ENCODE measurements around the gene UBAP2L.

UBAP2L gene

GRCh38 chr1:154182344-154183045 is 38.3 kb upstream of the UBAP2L start:
- no peak overlapping the region for H3K27ac ChIP-seq (ENCODE audit: low read length)
- no peak for DNase-seq (ENCODE audit: low read depth, low spot score)
- no peaks in the 10 kb centered on the region for H3K36me3 ChIP-seq (ENCODE audit: control insufficient read depth, insufficient read depth, low read length)
- no CpG with 5 or more reads among the region's 35 CpGs for WGBS (ENCODE audit: insufficient coverage, insufficient read length)
- no peaks in the 10 kb centered on the region for H3K27me3 ChIP-seq (ENCODE audit: control insufficient read depth, insufficient read depth, low read length)
- H3K4me3 ChIP-seq (ENCODE audit: low read length): peak overlapping the region; percentile 86
- no peaks in the 10 kb centered on the region for H3K4me1 ChIP-seq (ENCODE audit: control insufficient read depth, insufficient read depth, low read length)
- H3K9me3 ChIP-seq (ENCODE audit: control insufficient read depth, insufficient read depth, low read length): no peaks in the 10 kb centered on the region

GRCh38 chr1:154183046-154183915 is 37.5 kb upstream of the UBAP2L start:
- H3K9me3 ChIP-seq (ENCODE audit: control insufficient read depth, insufficient read depth, low read length): no peaks in the 10 kb centered on the region
- H3K4me1 ChIP-seq (ENCODE audit: control insufficient read depth, insufficient read depth, low read length): no peaks in the 10 kb centered on the region
- peak overlapping the region; percentile 86 for H3K4me3 ChIP-seq (ENCODE audit: low read length)
- no peak overlapping the region for H3K27ac ChIP-seq (ENCODE audit: low read length)
- WGBS (ENCODE audit: insufficient coverage, insufficient read length): no CpG with 5 or more reads among the region's 41 CpGs
- DNase-seq (ENCODE audit: low read depth, low spot score): peak; percentile 97
- no peaks in the 10 kb centered on the region for H3K27me3 ChIP-seq (ENCODE audit: control insufficient read depth, insufficient read depth, low read length)
- no peaks in the 10 kb centered on the region for H3K36me3 ChIP-seq (ENCODE audit: control insufficient read depth, insufficient read depth, low read length)

- H3K9me3 ChIP-seq (ENCODE audit: control insufficient read depth, insufficient read depth, low read length): no peaks in the 10 kb centered on the region
- H3K27me3 ChIP-seq (ENCODE audit: control insufficient read depth, insufficient read depth, low read length): no peaks in the 10 kb centered on the region
- H3K27ac ChIP-seq (ENCODE audit: low read length): no peak overlapping the region
- no peaks in the 10 kb centered on the region for H3K4me1 ChIP-seq (ENCODE audit: control insufficient read depth, insufficient read depth, low read length)
- no peaks in the 10 kb centered on the region for H3K36me3 ChIP-seq (ENCODE audit: control insufficient read depth, insufficient read depth, low read length)
- WGBS (ENCODE audit: insufficient coverage, insufficient read length): no CpG with 5 or more reads among the region's 1 CpG
- peak; percentile 77 for DNase-seq (ENCODE audit: low read depth, low spot score)
- no peak overlapping the region for H3K4me3 ChIP-seq (ENCODE audit: low read length)
Observed at GRCh38 chr1:154186177-154186576, 34.6 kb upstream of the UBAP2L start.

- Histone ChIP-seq H3K27ac (ENCODE audit: low read length) (peak overlapping the region; percentile 84), H3K27me3 (ENCODE audit: control insufficient read depth, insufficient read depth, low read length) (no peaks in the 10 kb centered on the region), H3K36me3 (ENCODE audit: control insufficient read depth, insufficient read depth, low read length) (no peaks in the 10 kb centered on the region), H3K9me3 (ENCODE audit: control insufficient read depth, insufficient read depth, low read length) (no peaks in the 10 kb centered on the region), H3K4me1 (ENCODE audit: control insufficient read depth, insufficient read depth, low read length) (no peaks in the 10 kb centered on the region), H3K4me3 (ENCODE audit: low read length) (no peak overlapping the region)
- WGBS (ENCODE audit: insufficient coverage, insufficient read length): no CpG with 5 or more reads among the region's 2 CpGs
- DNase-seq (ENCODE audit: low read depth, low spot score): no peak
Observed at GRCh38 chr1:154186852-154187501, 33.8 kb upstream of the UBAP2L start.

- DNase-seq (ENCODE audit: low read depth, low spot score): no peak
- H3K4me1 ChIP-seq (ENCODE audit: control insufficient read depth, insufficient read depth, low read length): no peaks in the 10 kb centered on the region
- no peaks in the 10 kb centered on the region for H3K27me3 ChIP-seq (ENCODE audit: control insufficient read depth, insufficient read depth, low read length)
- no peaks in the 10 kb centered on the region for H3K9me3 ChIP-seq (ENCODE audit: control insufficient read depth, insufficient read depth, low read length)
- H3K36me3 ChIP-seq (ENCODE audit: control insufficient read depth, insufficient read depth, low read length): no peaks in the 10 kb centered on the region
- WGBS (ENCODE audit: insufficient coverage, insufficient read length): no CpG with 5 or more reads among the region's 1 CpG
- no peak overlapping the region for H3K27ac ChIP-seq (ENCODE audit: low read length)
- H3K4me3 ChIP-seq (ENCODE audit: low read length): no peak overlapping the region
Observed at GRCh38 chr1:154190550-154190949, 30.2 kb upstream of the UBAP2L start.

- Histone ChIP-seq H3K4me3 (ENCODE audit: low read length) (no peak within 1 kb of the TSS), H3K9me3 (ENCODE audit: control insufficient read depth, insufficient read depth, low read length) (no peaks in the 10 kb centered on the region), H3K4me1 (ENCODE audit: control insufficient read depth, insufficient read depth, low read length) (no peaks in the 10 kb centered on the region), H3K27ac (ENCODE audit: low read length) (no peak within 1 kb of the TSS), H3K36me3 (ENCODE audit: control insufficient read depth, insufficient read depth, low read length) (no peaks in the 10 kb centered on the region), H3K27me3 (ENCODE audit: control insufficient read depth, insufficient read depth, low read length) (no peaks in the 10 kb centered on the region)
- WGBS (ENCODE audit: insufficient coverage, insufficient read length): no CpG with 5 or more reads among the region's 1 CpG
- no peak for DNase-seq (ENCODE audit: low read depth, low spot score)
Observed at GRCh38 chr1:154191990-154192461, 28.7 kb upstream of the UBAP2L start, which contains the start of gene TPM3. Gene TPM3, minus strand, starts transcription at chr1:154192100. Its CDS starts 82 bp downstream, at chr1:154192018.

- WGBS (ENCODE audit: insufficient coverage, insufficient read length): no CpG with 5 or more reads among the region's 3 CpGs
- no peak for DNase-seq (ENCODE audit: low read depth, low spot score)
- Histone ChIP-seq H3K36me3 (ENCODE audit: control insufficient read depth, insufficient read depth, low read length) (no peaks in the 10 kb centered on the region), H3K4me3 (ENCODE audit: low read length) (no peak overlapping the region), H3K27ac (ENCODE audit: low read length) (no peak overlapping the region), H3K27me3 (ENCODE audit: control insufficient read depth, insufficient read depth, low read length) (no peaks in the 10 kb centered on the region), H3K9me3 (ENCODE audit: control insufficient read depth, insufficient read depth, low read length) (no peaks in the 10 kb centered on the region), H3K4me1 (ENCODE audit: control insufficient read depth, insufficient read depth, low read length) (no peaks in the 10 kb centered on the region)
Observed at GRCh38 chr1:154192476-154192875, 28.3 kb upstream of the UBAP2L start.

GRCh38 chr1:154193821-154194220 is 26.9 kb upstream of the UBAP2L start:
- H3K4me1 ChIP-seq (ENCODE audit: control insufficient read depth, insufficient read depth, low read length): no peaks in the 10 kb centered on the region
- H3K27me3 ChIP-seq (ENCODE audit: control insufficient read depth, insufficient read depth, low read length): no peaks in the 10 kb centered on the region
- no peak overlapping the region for H3K4me3 ChIP-seq (ENCODE audit: low read length)
- no peaks in the 10 kb centered on the region for H3K9me3 ChIP-seq (ENCODE audit: control insufficient read depth, insufficient read depth, low read length)
- H3K27ac ChIP-seq (ENCODE audit: low read length): no peak overlapping the region
- no CpG with 5 or more reads among the region's 8 CpGs for WGBS (ENCODE audit: insufficient coverage, insufficient read length)
- no peak for DNase-seq (ENCODE audit: low read depth, low spot score)
- no peaks in the 10 kb centered on the region for H3K36me3 ChIP-seq (ENCODE audit: control insufficient read depth, insufficient read depth, low read length)

GRCh38 chr1:154198756-154199562 is 21.8 kb upstream of the UBAP2L start:
- H3K36me3 ChIP-seq (ENCODE audit: control insufficient read depth, insufficient read depth, low read length): no peaks in the 10 kb centered on the region
- WGBS (ENCODE audit: insufficient coverage, insufficient read length): no CpG with 5 or more reads among the region's 5 CpGs
- no peaks in the 10 kb centered on the region for H3K9me3 ChIP-seq (ENCODE audit: control insufficient read depth, insufficient read depth, low read length)
- no peak overlapping the region for H3K4me3 ChIP-seq (ENCODE audit: low read length)
- no peaks in the 10 kb centered on the region for H3K27me3 ChIP-seq (ENCODE audit: control insufficient read depth, insufficient read depth, low read length)
- DNase-seq (ENCODE audit: low read depth, low spot score): no peak
- no peaks in the 10 kb centered on the region for H3K4me1 ChIP-seq (ENCODE audit: control insufficient read depth, insufficient read depth, low read length)
- H3K27ac ChIP-seq (ENCODE audit: low read length): no peak overlapping the region

- DNase-seq (ENCODE audit: low read depth, low spot score): no peak
- Histone ChIP-seq H3K4me3 (ENCODE audit: low read length) (no peak overlapping the region), H3K36me3 (ENCODE audit: control insufficient read depth, insufficient read depth, low read length) (no peaks in the 10 kb centered on the region), H3K27ac (ENCODE audit: low read length) (no peak overlapping the region), H3K4me1 (ENCODE audit: control insufficient read depth, insufficient read depth, low read length) (no peaks in the 10 kb centered on the region), H3K9me3 (ENCODE audit: control insufficient read depth, insufficient read depth, low read length) (no peaks in the 10 kb centered on the region), H3K27me3 (ENCODE audit: control insufficient read depth, insufficient read depth, low read length) (no peaks in the 10 kb centered on the region)
- no CpG with 5 or more reads among the region's 3 CpGs for WGBS (ENCODE audit: insufficient coverage, insufficient read length)
Observed at GRCh38 chr1:154199563-154199879, 21.2 kb upstream of the UBAP2L start.

Measured in iPS DF 6.9 (cell line).